G401 (cell line): Measurements from ENCODE around the gene CAPN8. TPM values are rescaled to one million over a fixed set of nuclear protein-coding genes. Genes with fewer than 3 reads are reported as not detected.

Experiments
- DNase-seq: peaks from one replicate; pipeline ENCODE4 v3.0.0-alpha.2; 2015; ENCODE audit warnings: low spot score
- in situ Hi-C: cut with HindIII; loops from 2 replicates; pipeline ENCODE4 v1.10.0; 2016; ENCODE audit warnings: low sequenced_read_pairs, mixed read lengths
- total RNA-seq: library from RNA; depleted of rRNA; stranded (reverse); fragments of >200 nt; shearing (Covaris generic); gene quantifications from 2 replicates; pipeline ENCODE4 v1.2.3, GENCODE V29; 2014; rRNA removed

Gene CAPN8
- total RNA-seq, 1 experiment from 2014 or later, result not detected

- in situ Hi-C loops, result no loop called here
- DNase-seq, result no peak
Measured at GRCh38 chr1:223514644-223515043, 150.9 kb downstream of the CAPN8 start.

GRCh38 chr1:223513309-223513708, 152.2 kb downstream of the CAPN8 start:
- in situ Hi-C loops, result no loop called here
- no peak for DNase-seq

GRCh38 chr1:223512057-223512456, 153.4 kb downstream of the CAPN8 start:
- in situ Hi-C loops, result no loop called here
- DNase-seq, result no peak

- no peak for DNase-seq
Measured at GRCh38 chr1:223508796-223509195, 156.7 kb downstream of the CAPN8 start.

GRCh38 chr1:223504741-223505140, 160.8 kb downstream of the CAPN8 start:
- in situ Hi-C loops, result no loop called here
- no peak for DNase-seq

More at GRCh38 chr1:223508796-223509195, 156.7 kb downstream of the CAPN8 start:
- in situ Hi-C loops, result no loop called here

GRCh38 chr1:223503348-223503747, 162.2 kb downstream of the CAPN8 start:
- in situ Hi-C loops, result no loop called here
- DNase-seq, result no peak

GRCh38 chr1:223500560-223501425, 164.7 kb downstream of the CAPN8 start:
- in situ Hi-C loops, result no loop called here
- no peak for DNase-seq

GRCh38 chr1:223496883-223497282, 168.6 kb downstream of the CAPN8 start:
- no peak for DNase-seq
- in situ Hi-C loops, result no loop called here

- DNase-seq, result no peak
- in situ Hi-C loops, result no loop called here
Measured at GRCh38 chr1:223494926-223495645, 170.4 kb downstream of the CAPN8 start.

- no peak for DNase-seq
- in situ Hi-C loops, result no loop called here
Measured at GRCh38 chr1:223492044-223492443, 173.5 kb downstream of the CAPN8 start.

Other genes starting within 250 kb of the CAPN8 start
- gene CAPN2, start 46.8 kb upstream of the CAPN8 start, total RNA-seq, result 170 and 181 TPM in 2 replicates
- gene TP53BP2, start 180.2 kb upstream of the CAPN8 start, total RNA-seq, result 57.6 and 114 TPM in 2 replicates